Glomerular visceral epithelial cell (primary cell): ENCODE measurements around the gene CRTAC1.
"Not testable (repeated sequence)": the region's sequence is repeated elsewhere in the genome, so short reads cannot be mapped to it uniquely, and the experiment has no call there.

Source experiments
- DNase-seq: peaks from one replicate; pipeline ENCODE4 v3.0.0-alpha.2; 2016; ENCODE audit errors: extremely low spot score

CRTAC1 gene

GRCh38 chr10:97842656-97843280, 187.7 kb downstream of the CRTAC1 start:
- DNase-seq, result peak; percentile 32

- not testable (repeated sequence) for DNase-seq
Observed at GRCh38 chr10:97842114-97842513, 188.3 kb downstream of the CRTAC1 start.

- DNase-seq, result not testable (repeated sequence)
Observed at GRCh38 chr10:97841166-97841565, 189.3 kb downstream of the CRTAC1 start.

- no peak for DNase-seq
Observed at GRCh38 chr10:97838091-97838490, 192.3 kb downstream of the CRTAC1 start.

GRCh38 chr10:97836446-97836845, 194.0 kb downstream of the CRTAC1 start:
- DNase-seq, result no peak

- no peak for DNase-seq
Observed at GRCh38 chr10:97831259-97831658, 199.2 kb downstream of the CRTAC1 start.

- no peak for DNase-seq
Observed at GRCh38 chr10:97830064-97830463, 200.4 kb downstream of the CRTAC1 start.

- DNase-seq, result no peak
Observed at GRCh38 chr10:97828721-97829120, 201.7 kb downstream of the CRTAC1 start.

- DNase-seq, result no peak
Observed at GRCh38 chr10:97827702-97828291, 202.6 kb downstream of the CRTAC1 start.

GRCh38 chr10:97826892-97827291, 203.5 kb downstream of the CRTAC1 start:
- no peak for DNase-seq

GRCh38 chr10:97825020-97825760, 205.2 kb downstream of the CRTAC1 start:
- no peak for DNase-seq

- DNase-seq, result no peak
Observed at GRCh38 chr10:97823734-97824133, 206.7 kb downstream of the CRTAC1 start.

GRCh38 chr10:97822261-97822687, 208.1 kb downstream of the CRTAC1 start:
- DNase-seq, result peak; percentile 56

- DNase-seq, result no peak
Observed at GRCh38 chr10:97821308-97822038, 208.9 kb downstream of the CRTAC1 start.

- DNase-seq, result no peak
Observed at GRCh38 chr10:97820096-97820704, 210.2 kb downstream of the CRTAC1 start.

- no peak for DNase-seq
Observed at GRCh38 chr10:97818572-97818971, 211.8 kb downstream of the CRTAC1 start.

GRCh38 chr10:97816609-97817008, 213.8 kb downstream of the CRTAC1 start:
- no peak for DNase-seq
